Stimulated activated CD4-positive, alpha-beta T cell treated with anti-CD3 and anti-CD28 coated beads, Interleukin-4, amount 100 ng/mL, for 24 hours (primary cell): ENCODE results near the gene SEC31B.

Source experiments
- DNase-seq: peaks from one replicate; pipeline ENCODE4 v3.0.0-alpha.2; 2020

The SEC31B gene

DNA sequence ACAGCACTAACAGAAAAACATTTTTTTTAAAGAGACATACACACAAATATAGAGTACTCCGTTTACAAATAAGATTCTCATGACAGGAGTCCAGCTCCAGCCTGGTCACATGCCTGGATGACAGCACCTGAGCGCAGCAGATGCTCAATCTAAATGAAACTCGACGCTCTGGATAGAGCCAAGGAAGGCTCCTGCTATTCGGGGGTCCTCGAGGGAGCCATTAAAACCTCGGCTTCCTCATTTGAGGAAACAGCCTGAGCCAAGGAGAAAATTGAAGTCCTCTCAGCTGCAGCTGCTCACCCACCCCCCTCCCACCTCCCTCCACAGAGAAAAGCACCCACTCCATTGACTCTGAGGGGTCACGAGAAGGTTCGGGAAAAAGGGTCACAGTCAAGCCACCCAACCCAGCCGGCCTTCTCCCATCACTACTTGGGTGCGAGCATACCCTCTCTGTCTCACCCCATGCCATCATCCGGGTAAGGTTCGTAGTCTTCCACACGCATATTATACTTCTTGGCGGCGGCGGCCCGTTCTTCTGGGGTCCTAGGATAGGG lies 9.3 kb upstream of the SEC31B start:
- DNase-seq: no peak

DNA sequence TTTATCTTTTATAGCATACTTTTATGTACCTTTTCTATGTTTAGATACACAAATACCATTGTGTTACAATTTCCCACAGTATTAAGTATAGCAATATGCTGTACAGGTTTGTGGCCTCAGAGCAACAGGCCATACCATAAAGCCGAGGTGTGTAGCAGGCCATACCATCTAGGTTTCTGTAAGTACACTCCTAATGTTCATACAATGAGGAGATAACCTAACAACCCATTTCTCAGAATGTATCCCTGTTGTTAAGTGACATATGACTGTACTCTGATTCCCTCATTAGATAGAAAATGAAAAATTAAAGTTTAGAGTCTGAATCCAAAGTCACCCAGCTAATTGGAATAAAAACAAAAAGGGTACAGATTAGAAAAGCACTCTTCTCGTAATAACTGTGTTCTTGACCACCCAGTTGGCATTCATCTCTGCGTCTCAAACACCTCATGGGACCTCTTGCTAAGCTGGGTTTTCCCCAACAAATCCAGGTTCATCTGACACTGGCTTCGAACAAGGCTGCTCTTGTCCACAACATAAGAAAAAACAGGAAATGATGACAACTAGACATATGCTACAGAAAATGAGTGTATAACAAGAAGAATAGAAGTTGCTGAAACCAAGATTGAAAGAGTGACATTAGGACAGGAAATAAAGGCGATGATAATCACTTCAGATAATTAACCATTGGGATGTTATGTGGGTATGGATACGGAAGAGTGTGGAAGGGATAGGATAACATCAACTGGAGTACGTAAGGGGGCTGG lies 8.6 kb upstream of the SEC31B start:
- peak; percentile 25 for DNase-seq

DNA sequence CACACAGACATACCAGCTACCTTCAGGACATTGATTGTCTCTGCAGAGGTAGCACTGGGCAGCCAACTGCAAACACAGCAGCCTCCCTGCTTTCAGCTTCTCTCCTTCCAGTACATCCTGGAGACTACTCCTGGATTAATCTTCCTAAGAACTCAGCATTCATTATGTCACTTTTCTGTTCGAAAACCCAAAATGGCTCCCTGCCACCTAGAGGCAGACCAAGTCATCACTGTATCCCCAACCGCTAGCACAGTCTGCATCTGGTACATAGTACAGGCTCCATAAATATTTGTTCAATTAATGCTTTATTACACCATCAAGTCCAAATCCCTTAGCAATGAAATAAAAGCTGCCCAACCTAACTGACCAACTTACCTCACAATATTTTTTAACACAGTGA lies 5.0 kb upstream of the SEC31B start:
- no peak for DNase-seq

DNA sequence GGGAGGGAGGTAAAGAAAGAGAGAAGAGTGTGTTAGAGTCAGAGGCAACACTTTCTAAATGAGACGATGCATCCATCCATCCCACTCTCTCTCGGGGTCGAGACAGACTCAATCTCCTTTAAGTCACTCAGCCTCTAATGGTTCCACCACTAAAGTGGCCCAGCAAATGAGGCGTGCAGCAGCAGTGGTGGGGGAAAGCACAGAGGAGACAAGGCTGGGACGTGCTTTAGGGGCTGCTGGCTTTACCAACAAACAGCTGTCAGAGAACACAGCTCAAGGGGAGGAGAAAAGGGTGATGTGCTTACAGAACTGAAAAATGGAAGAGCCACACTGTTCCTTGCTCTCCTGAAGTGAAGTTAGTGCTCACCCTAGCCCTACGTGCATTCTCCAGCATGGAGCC lies 4.5 kb upstream of the SEC31B start:
- DNase-seq: no peak

DNA sequence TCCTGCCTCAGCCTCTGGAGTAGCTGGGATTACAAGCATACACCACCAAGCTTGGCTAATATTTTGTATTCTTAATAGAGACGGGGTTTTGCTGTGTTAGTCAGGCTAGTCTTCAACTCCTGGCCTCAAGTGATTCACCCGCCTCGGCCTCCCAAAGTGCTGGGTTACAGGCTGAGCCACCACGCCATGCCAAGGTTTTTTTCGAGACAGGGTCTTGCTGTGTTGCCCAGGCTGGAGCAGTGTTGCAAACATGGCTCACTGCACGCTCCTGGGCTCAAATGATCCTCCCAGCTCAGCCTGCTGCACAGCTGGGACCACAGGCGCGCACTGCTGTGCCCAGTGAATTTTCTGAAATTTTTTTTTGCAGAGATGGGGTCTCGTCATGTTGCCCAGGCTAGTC lies 3.3 kb upstream of the SEC31B start:
- DNase-seq: no peak

DNA sequence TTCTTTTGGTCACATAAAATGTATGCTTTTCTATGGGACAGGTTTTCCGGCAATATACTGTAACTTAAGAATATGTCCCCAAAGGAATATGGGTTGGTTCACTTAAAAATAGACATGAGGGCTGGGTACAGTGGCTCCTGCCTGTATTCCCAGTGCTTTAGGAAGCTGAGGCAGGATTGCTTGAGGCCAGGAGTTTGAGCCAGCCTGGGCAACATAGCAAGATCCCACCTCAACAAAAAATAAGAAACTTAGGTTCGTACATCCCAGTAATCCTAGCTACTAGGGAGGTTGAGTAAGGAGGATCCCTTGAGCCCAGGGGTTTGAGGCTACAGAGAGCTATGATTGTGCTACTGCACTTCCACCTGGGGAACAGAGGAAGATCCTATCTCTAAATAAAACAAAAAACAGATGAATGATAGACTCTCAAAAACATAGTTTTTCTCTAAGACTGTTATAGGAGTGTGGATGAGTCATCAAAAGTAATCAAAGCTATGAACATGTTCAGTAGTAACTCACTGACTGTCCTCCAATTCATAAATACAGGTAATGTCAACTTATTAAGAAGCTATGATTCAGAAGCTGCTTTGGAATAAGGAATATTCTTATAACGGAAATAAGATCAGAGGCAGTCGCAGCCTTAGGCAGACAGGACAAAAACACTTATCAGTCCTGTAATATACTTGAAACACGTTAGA lies 2.6 kb upstream of the SEC31B start:
- DNase-seq: no peak

DNA sequence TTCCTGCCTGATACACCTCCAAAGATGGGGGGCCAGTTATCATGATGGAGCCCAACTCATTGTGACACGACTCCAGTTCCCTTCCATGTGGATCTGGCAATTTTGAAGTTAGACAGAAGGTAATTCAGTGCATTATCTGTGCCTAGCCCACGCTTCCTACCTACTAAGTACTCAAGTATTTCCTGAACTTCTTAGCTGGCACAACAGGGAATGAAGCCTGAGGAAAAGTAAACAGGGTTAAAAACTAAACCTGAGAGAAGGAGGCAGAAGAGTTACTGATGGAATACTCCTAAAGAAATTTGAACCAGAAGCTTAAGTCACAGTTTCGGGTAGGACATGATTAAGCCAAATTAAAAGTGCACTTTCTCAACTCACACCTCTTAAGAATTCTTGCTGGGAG lies 1.1 kb upstream of the SEC31B start:
- DNase-seq: no peak

DNA sequence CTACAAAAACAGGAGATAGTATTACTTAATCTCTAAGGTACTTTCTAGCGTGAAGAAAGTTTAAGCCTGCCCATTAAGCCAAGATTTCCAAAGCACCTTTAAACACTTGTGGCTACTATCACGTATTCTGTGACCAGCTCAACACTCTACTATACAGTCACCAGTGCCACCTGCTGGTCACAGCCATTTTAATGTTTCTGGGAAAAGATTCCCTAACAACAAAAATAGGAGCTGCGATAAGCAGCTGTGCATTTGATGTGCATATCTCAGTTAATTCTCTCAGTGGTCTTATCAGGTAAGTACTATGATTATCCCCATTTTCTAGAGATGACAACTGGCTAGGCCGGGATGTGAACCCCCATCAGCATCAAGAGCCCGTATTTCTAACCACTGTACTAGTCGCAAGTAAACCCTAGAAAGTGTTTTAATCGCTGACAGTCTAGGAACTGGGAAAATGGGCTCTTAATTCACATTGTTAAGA lies 860 bp downstream of the SEC31B start:
- peak; percentile 71 for DNase-seq

DNA sequence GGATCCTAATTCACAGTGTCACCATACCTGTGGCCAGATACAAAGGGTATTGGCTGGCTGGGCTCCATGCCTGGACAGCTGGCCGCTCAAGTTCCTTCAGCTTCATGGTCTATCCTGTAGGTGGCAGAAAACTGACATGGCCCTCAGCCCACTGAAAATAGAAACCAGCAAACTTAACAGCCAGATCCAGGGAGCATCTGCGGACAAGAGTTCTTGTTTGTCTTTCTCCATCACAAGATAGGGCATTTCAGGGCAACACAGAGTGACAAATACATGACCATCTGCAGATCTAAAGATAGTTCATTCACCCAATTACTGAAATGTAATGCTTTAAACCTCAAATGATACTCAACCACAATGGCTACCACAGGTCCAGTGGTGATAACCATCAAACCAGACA lies 2.8 kb downstream of the SEC31B start:
- no peak for DNase-seq

DNA sequence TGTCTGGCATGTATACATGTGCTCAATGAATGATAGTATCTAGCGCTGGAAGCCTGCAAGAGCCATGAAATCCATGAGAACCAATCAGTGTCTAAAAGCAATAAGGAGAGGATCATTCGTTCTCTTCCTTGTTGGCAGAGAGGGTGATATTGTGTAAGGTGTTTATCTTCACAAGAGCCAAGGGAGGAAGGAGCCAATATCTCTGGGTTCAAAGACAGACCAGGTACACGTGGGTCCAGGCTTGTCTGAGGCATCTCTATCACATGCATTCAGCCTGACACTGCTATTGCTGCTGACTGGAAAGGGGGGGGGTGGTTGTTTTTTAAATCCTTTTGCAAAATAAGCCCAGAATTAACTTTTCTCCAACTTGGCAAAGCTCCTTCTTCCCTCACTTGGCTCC lies 4.0 kb downstream of the SEC31B start:
- DNase-seq: no peak

DNA sequence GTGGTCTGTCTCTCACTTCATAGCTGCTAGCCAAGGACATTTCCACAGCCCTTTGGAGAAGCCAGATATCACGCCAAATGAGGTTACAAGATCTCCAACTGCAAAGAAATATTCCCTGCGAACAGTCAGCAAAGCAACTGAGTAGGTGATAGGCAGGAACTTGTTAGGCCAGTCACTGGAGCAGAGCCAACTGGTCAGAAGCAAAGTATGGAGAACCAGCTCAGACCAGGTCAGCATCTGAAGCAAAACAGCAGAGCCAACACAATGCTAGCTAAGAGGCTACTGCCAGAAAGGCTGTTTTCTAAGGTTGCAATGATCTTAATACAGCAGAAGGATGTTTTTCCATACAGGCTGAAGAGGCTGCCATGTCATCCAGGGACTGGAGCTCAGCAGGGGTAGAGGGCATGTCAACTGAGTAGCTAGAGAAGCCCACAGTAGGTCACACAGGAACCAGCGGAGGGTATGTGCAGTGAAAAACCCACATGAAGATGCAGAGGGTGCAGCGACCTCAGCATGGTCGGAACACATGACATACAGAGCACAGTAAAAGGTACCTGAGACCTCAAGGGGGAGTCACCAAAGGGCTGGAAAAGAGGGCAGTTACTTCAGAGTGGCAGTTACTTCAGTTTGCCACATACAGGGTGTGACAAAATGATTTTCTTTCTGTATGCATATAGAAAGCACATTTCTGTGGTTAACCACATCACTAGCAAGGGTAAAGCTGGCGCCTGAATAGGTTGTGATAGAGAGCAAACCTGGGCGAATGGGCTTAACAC lies 8.9 kb downstream of the SEC31B start:
- peak; percentile 60 for DNase-seq

DNA sequence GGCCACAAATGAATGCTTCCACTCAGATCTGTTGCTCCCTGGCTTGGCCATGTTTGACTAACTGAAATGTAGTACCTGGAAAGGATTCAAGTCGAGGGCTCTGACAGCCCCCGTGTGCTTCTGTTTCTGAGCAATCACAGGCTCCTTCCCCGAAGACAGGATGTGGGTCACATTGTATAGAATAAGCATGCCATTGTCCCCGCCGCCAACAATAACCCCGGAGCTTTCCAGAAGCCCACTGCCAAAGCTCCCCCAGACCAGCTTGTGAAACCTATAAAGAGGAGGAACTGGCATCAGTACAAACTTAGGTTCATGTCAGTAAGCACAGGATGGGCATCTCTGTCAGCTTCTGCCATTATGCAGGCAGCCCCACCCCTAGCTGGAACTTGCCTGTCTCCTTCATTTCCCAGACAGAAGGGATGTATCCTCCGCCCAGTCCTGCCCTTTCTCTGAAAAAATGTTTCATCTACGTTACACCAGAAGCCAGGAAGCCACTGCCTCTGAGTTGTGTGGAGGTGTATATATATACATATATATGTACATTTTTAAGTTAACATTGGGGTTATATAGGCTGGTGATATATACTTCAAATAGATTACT lies 10.3 kb downstream of the SEC31B start:
- peak; percentile 37 for DNase-seq

DNA sequence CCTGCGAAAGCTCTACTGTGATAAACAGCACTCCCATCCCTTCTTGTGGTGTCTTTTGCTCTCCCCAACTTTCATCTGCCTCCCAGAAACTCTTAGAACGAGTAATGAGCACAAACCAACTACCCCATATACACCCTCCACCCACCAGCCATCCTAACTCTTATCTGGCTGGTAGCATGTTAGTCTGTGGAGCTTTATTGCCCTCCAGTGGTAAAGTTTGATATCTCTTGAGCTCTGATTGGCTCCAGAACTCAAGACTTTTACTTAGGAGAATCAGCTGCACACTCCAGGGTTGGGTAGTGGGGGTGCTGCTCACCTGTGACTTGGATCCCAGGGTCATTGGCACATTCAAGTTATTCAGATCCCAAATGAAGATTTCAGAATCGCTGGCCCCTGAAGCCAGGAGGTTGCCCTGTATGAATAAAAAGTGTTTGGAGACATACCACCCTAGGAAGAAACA lies 10.9 kb downstream of the SEC31B start:
- peak; percentile 56 for DNase-seq

DNA sequence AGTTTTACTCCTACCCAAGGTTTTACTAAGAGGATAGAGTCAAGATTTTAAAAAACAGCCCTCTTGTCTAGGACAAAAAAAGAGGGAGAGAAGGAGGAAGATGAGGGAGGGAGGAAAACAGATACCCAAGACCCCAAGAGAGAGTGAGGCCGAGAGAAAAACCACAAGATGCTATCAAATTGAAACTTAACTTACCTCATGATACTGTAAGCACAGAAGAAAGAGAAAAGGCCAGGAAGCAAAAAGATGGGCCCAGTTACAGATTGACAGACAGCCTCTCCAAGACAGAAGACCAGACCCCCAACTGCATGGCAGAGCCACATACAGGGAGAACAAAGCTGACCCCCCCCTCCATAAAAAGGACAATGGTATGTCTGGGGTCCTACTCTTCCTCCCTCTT lies 11.4 kb downstream of the SEC31B start:
- no peak for DNase-seq

DNA sequence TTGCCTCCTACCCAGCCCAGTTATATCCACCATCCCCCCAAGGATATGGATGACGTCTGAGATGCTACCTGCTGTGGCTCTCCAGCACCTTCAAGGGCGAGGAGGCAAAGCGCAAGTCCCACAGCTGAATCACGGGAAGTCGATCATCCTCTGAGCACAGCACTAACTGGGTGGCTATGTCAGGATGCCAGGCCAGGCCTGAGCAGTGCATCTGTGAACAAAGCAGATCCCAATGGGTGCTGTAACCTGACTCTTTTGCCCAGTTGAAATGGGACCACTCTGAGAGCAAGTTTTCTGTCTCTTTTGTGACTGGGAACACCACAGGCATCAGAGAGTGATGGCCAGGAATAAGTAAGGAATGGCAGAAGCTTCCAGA lies 12.3 kb downstream of the SEC31B start:
- DNase-seq: no peak

DNA sequence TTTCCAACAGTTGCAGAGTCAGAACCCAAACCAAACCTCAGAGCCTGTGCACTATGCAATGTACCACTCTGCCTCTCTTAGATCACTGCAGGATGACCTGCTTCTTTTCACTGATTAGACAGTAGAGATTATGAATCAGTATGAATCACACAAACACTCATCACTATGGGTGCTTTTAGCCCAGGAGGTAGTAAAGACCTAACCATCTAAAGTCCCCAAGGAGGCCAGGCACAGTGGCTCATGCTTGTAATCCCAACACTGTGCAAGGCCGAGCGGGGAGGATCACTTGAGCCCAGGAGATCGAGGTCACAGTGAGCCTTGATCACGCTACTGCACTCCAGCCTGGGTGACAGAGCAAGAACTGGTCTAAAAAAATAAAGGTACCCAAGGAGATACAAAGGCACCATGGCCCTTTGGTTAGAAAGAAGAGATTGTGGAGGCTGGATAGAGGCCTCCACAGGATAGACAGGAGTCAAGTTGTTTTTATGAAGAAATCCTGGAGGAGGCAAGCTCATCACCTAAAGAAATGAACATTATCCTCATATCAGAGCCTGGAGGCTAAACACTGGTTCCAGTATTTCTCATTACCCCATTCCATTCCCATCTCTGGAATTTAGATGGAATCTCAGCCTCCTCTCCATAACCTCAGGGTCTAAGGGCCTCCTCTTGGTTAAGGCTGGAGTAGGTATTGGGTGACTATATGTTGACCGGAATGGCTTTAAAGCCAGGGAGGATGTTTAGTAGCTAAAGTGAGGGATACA lies 12.9 kb downstream of the SEC31B start:
- DNase-seq: peak; percentile 10

DNA sequence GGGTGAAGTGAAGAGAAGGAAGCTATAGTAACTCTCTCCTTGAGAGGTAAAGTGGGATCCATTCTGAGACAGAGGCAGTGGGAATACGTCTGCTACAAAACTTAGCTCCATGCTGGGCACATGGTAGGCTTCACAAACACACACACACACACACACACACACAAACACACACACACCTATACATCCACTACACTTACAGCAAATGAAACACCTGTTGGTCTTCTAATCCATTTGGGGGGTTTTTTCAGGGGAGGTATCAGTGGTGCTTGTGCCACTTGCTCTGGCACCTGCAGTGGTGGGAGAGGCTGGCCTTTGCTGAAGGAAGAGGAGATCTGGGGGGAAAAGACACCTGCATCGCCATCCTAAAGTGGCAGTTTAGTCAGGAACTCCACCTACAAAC lies 14.5 kb downstream of the SEC31B start:
- DNase-seq: no peak

DNA sequence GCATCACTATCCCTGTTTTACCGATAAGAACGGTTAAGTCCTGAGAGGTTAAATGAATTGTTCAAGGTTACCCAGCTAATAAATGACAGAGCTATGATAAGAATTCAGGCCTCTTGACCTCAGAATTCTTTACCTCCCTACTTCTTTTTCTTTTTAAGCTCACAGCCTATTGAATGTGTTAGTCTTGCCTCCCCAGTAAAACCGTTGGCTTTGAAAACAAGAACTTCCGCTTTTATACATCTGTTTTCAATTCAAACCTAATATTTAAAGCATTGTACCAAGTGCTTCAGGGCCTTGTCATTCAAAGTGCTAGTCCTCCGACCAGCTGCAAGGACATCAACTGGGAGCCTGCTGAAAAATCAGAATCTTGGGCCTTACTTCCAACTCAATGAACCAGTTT lies 15.6 kb downstream of the SEC31B start:
- no peak for DNase-seq

DNA sequence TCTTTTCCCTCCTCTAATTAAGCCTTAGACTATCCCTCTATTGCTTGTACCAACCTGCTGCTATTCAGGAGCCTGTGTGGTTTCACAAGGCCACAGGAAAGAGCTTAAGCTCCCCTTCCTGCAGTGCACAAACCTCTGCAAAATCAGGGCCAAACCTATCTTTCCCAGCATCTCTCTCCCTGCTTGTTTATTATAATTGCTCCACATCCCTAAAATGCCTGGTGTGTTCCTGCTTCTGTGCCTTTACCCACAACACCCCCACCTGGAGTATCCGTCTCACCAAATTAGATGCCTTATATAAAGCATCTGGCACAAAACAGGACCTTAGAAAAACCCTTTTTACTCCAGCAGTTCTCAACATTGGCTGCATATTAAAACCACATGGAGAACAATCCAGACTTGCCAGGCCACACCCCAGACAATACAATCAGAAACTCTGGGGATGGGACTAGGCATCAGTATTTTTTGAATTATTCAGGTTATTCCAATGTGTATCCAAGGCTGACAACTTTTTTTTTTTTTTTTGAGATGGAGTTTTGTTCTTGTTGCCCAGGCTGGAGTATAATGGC lies 16.7 kb downstream of the SEC31B start:
- no peak for DNase-seq

DNA sequence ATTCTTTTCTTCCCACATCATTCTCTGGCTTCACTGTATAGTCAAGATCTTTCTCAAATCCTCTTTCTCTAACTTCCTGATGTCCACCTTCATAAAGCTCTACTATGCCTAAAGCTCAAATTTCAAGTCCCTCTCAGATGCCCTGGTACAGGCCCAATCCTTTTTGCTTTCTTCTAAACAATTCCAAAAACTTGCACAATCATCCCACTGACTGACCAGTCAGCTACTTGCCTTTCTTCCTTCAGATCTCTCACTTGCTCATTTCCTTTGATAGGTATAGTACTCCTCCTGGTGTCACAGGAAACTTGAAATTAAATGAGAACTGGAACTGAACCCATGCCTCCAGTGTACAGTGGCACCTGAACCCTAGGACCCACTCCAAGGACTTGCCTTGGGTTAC lies 18.2 kb downstream of the SEC31B start:
- DNase-seq: no peak

DNA sequence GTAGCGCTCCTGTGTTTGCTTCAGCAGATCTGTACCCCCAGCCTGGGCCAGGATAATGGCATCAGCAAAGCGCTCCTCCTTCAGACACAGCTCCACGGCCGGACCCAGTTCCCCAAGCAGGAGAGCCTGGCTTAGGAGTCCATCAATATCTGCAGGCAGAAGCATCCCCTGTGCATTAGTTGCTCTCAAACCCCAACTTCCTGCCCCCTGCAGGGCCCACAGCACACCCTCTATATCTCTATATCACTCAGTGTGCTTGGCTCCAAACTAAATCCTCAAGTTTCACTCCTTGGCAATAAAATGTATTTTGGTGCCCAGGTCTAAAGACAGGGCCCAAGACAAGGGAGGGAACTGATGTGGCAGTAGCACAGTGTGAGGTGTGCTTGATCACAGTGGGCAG lies 21.6 kb downstream of the SEC31B start:
- no peak for DNase-seq

DNA sequence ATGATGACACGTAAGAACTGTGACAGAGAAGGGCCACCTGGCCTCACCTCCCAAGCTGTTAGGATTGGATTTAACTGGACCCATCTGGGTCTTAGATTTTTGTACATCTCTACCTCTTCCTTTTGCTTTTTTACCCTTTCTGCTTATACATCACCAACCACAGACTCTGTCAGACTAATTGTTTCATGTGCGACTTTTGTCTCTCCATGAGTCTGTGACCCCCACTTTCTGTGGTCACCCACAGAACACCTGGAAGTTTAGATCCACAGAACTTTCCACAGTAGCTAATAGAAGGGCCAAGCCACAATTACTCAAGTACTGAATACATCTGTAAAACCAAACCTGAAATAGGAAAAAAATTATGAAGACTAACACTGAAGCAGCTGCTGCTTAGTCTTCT lies 23.1 kb downstream of the SEC31B start:
- no peak for DNase-seq
